Hepatocyte (in vitro differentiated cells): ENCODE data around the gene CHD6.

ENCODE experiments used
- CTCF ChIP-seq: fragments of 200-600 bp; sonication (generic); IDR thresholded peaks from 2 replicates; pipeline ENCODE4 v1.5.1; 2016; ENCODE audit warnings: antibody characterized with exemption, mild to moderate bottlenecking; ENCODE audit not compliant: poor library complexity
- EZH2phosphoT487 ChIP-seq: fragments of 200-600 bp; sonication (generic); IDR thresholded peaks from one replicate; pipeline ENCODE4 v1.6.1; 2018; ENCODE audit warnings: antibody characterized with exemption, mild to moderate bottlenecking, low read depth, moderate library complexity; ENCODE audit not compliant: unreplicated experiment, severe bottlenecking

DNA sequence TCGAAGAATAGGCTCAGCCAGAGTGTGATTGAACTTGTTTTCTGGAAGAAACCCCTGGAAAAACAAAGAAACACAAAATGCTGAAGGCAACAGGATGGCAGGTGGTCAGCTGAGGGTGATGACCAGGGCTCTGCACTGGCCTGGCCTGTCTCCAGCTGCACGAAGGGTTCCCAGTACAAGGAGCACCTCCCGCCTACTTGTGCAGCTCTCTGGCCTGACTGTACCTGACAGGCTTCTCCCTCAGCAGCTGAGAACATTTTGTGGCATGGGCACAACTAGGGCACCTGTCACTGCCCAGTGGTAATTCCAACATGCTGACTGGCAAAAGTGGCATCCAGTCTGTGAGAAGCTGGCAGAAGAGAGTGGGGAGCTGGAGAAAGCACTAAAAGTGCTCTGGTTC lies 212.7 kb downstream of the CHD6 start:
- TF ChIP-seq EZH2phosphoT487 = no peak
- TF ChIP-seq CTCF = no peak
